K562 (cell line): ENCODE results near the gene OR4F15. TPM values are rescaled to one million over a fixed set of nuclear protein-coding genes. Genes with fewer than 3 reads are reported as not detected.

Source experiments
- ATAC-seq: fragments of 200-7000 bp; cut with Tn5 transposase; 3 replicates; pipeline ENCODE4 v1.9.1; 2020; ENCODE audit warnings: moderate library complexity
- BruUV-seq: library from RNA; stranded (reverse); fragments of 400-500 nt; replicated peaks from 2 replicates; lab custom pipeline; 2021; lab: Mats Ljungman, UMichigan
- CTCF ChIA-PET: fragments of 300-600 bp; formaldehyde crosslinking; extraction: SDS; loops from one replicate; lab custom pipeline; 2021; ENCODE audit warnings: low intra/inter-chr PET ratio; lab: Yijun Ruan, JAX
- POLR2A ChIA-PET: fragments of 300-600, 350-650 bp; sonication (Branson Sonifier 250); formaldehyde crosslinking; extraction: SDS; loops from one replicate; lab custom pipeline; 2021; ENCODE audit warnings: antibody characterized with exemption, inconsistent platforms; lab: Yijun Ruan, JAX
- DNase-seq, 4 experiments: peaks; one replicate each; pipeline versions ENCODE4 v3.0.0 to v3.0.0-alpha.2; 2011 to 2018; ENCODE audit warnings: low spot score in 3 of 4, mixed read lengths in 3 of 4; ENCODE audit errors: extremely low read depth in 1 of 4
- FAIRE-seq: peaks from 2 replicates; lab custom pipeline; 2011; peaks lifted over from hg19 to GRCh38; lab: Jason Lieb, UNC
- H2AFZ ChIP-seq: 2 replicates; pipeline ENCODE4 v1.6.0; 2011; ENCODE audit warnings: low read depth, low read length, control low read depth, inconsistent platforms
- H3K27ac ChIP-seq: fragments of 200-600 bp; 3 replicates; pipeline ENCODE4 v1.8.0; 2011; ENCODE audit warnings: low read depth, mild to moderate bottlenecking, control low read depth, inconsistent platforms, low read length, moderate library complexity, mixed read lengths; ENCODE audit errors: extremely low read depth
- H3K27me3 ChIP-seq, 2 experiments: fragments of 300-600 bp in 1 of 2; 2 replicates in 1 of 2; 3 replicates in 1 of 2; pipeline versions ENCODE4 v1.6.0 to v1.8.0; 2011; ENCODE audit warnings: inconsistent platforms in 2 of 2, low read length in 2 of 2, mild to moderate bottlenecking in 1 of 2, mixed read lengths in 1 of 2, moderate library complexity in 1 of 2; ENCODE audit not compliant: control insufficient read depth in 2 of 2, insufficient read depth in 2 of 2
- H3K36me3 ChIP-seq: fragments of 300-600 bp; 3 replicates; pipeline ENCODE4 v1.8.0; 2011; ENCODE audit warnings: mild to moderate bottlenecking, low read length, inconsistent platforms; ENCODE audit not compliant: control insufficient read depth, insufficient read depth
- H3K4me1 ChIP-seq, 2 experiments: fragments of 200-600 bp in 1 of 2; replicated peaks in 1 of 2; 2 replicates in 1 of 2; 3 replicates in 1 of 2; pipeline versions ENCODE4 v1.5.1 to v1.8.0; 2011; ENCODE audit warnings: inconsistent platforms in 2 of 2, low read length in 2 of 2, mild to moderate bottlenecking in 1 of 2, mixed read lengths in 1 of 2, moderate library complexity in 1 of 2; ENCODE audit not compliant: control insufficient read depth in 2 of 2, insufficient read depth in 2 of 2
- H3K4me2 ChIP-seq: 2 replicates; pipeline ENCODE4 v1.6.1; 2011; ENCODE audit warnings: low read length, control low read depth, inconsistent platforms, mixed read lengths; ENCODE audit not compliant: insufficient read depth
- H3K4me3 ChIP-seq: fragments of 200-600 bp; sonication (generic), shearing (Covaris generic); 2 replicates; pipeline ENCODE4 v1.5.1; 2016; ENCODE audit warnings: control low read depth, inconsistent platforms
- H3K79me2 ChIP-seq: fragments of 200-600 bp; 3 replicates; pipeline ENCODE4 v1.8.0; 2011; ENCODE audit warnings: low read length, inconsistent platforms; ENCODE audit not compliant: control insufficient read depth, insufficient read depth
- H3K9ac ChIP-seq, 2 experiments: 2 replicates each; pipeline versions ENCODE4 v1.6.0 to v1.6.1; 2011; ENCODE audit warnings: low read depth in 2 of 2, low read length in 2 of 2, control low read depth in 1 of 2, inconsistent platforms in 1 of 2, mild to moderate bottlenecking in 1 of 2, mixed read lengths in 1 of 2; ENCODE audit not compliant: insufficient read depth in 1 of 2
- H3K9me1 ChIP-seq: one replicate; pipeline ENCODE4 v1.6.0; 2011; ENCODE audit warnings: inconsistent platforms, mild to moderate bottlenecking, low read length, moderate library complexity; ENCODE audit not compliant: control insufficient read depth, insufficient read depth
- H3K9me3 ChIP-seq: replicated peaks from 2 replicates; pipeline ENCODE4 v1.5.1; 2011; ENCODE audit warnings: low read depth, low read length, inconsistent platforms; ENCODE audit not compliant: control insufficient read depth, insufficient read depth
- H4K20me1 ChIP-seq: replicated peaks from 2 replicates; pipeline ENCODE4 v1.6.1; 2011; ENCODE audit warnings: low read length, inconsistent platforms, mixed read lengths; ENCODE audit not compliant: control insufficient read depth, insufficient read depth
- KLF16 ChIP-seq: IDR thresholded peaks from 2 replicates; pipeline ENCODE4 v1.6.1; 2016; ENCODE audit warnings: antibody characterized with exemption
- L3MBTL2 ChIP-seq: fragments of 450-650 bp; IDR thresholded peaks from 2 replicates; pipeline ENCODE4 v1.6.1; 2016; ENCODE audit warnings: mild to moderate bottlenecking, moderate library complexity
- LCOR ChIP-seq: sonication (generic); formaldehyde crosslinking; IDR thresholded peaks from 2 replicates; pipeline ENCODE4 v1.8.0; 2022; ENCODE audit warnings: mild to moderate bottlenecking, missing genetic modification reagents
- NCOA4 ChIP-seq: fragments of 450-650 bp; IDR thresholded peaks from 2 replicates; pipeline ENCODE4 v1.6.1; 2018; ENCODE audit warnings: mild to moderate bottlenecking; ENCODE audit not compliant: partially characterized antibody
- PYGO2 ChIP-seq: fragments of 450-650 bp; IDR thresholded peaks from 2 replicates; pipeline ENCODE4 v1.6.1; 2016; ENCODE audit warnings: mild to moderate bottlenecking, missing genetic modification characterization, moderate library complexity, missing compliant biosample characterization
- RBM14 ChIP-seq: fragments of 200-400 bp; formaldehyde crosslinking; IDR thresholded peaks from 2 replicates; pipeline ENCODE4 v1.6.1; 2018; ENCODE audit warnings: low read depth, mild to moderate bottlenecking, low read length, moderate library complexity, borderline replicate concordance; ENCODE audit not compliant: insufficient read depth
- RBM15 ChIP-seq: fragments of 200-400 bp; formaldehyde crosslinking; IDR thresholded peaks from 2 replicates; pipeline ENCODE4 v1.6.1; 2018; ENCODE audit warnings: mild to moderate bottlenecking, low read length, moderate library complexity; ENCODE audit not compliant: insufficient read depth
- SRSF7 ChIP-seq: fragments of 200-400 bp; formaldehyde crosslinking; optimal IDR thresholded peaks from 2 replicates; pipeline ENCODE3; 2017; ENCODE audit warnings: mild to moderate bottlenecking, low read depth, low read length
- WGBS: fragments of 100-300 bp; shearing (Covaris generic); methylation state at CpG from one replicate; pipeline ENCODE4 v1.1.6; 2016; ENCODE audit warnings: low coverage, mixed read lengths; ENCODE audit not compliant: insufficient coverage; ENCODE audit errors: missing lambda C conversion rate; 5-methylcytosine and 5-hydroxymethylcytosine counted together
- in situ Hi-C: fragments of 300-500 bp; cut with MboI; formaldehyde crosslinking; loops from 4 replicates; pipeline ENCODE4 v1.15.0; 2018; ENCODE audit warnings: inconsistent platforms, mixed read lengths
- intact Hi-C: fragments of 100-400 bp; cut with micrococcal nuclease; formaldehyde crosslinking; loops from 2 replicates; pipeline ENCODE4 v1.14.2; 2022
- polyA plus RNA-seq, 8 experiments: library from polyadenylated mRNA; depleted of rRNA in 4 of 8; stranded (reverse) in 5 of 8; unstranded in 3 of 8; fragments of >200 nt; fragmentation: Nextera tagmentation in 2 of 8; fragmentation: Illumina TruSeq in 1 of 8; extraction: Ambion mirVana in 2 of 8; extraction: Trizol in 1 of 8; gene quantifications; 2 replicates each; pipeline versions ENCODE4 v1.2.1 to v1.2.3, GENCODE V29; 2011 to 2014; ENCODE audit warnings: inconsistent platforms in 1 of 8, missing spikeins in 1 of 8
- total RNA-seq, 7 experiments: library from RNA; depleted of rRNA in 6 of 7; stranded (reverse); fragments of >200 nt in 6 of 7; fragmentation: Illumina TruSeq in 2 of 7; extraction: Trizol in 2 of 7; gene quantifications; 2 replicates each; pipeline versions ENCODE4 v1.2.1 to v1.2.3, GENCODE V29; 2011 to 2021; ENCODE audit warnings: low replicate concordance in 1 of 7
- TF ChIP-seq, protein P1 (sequence below): fragments of 450-650 bp; IDR thresholded peaks from 2 replicates; pipeline ENCODE4 v1.6.1; 2016; ENCODE audit warnings: borderline replicate concordance
- TF ChIP-seq, protein P2 (sequence below): fragments of 450-650 bp; formaldehyde crosslinking; IDR thresholded peaks from 2 replicates; pipeline ENCODE4 v1.4.0; 2020; ENCODE audit warnings: mild to moderate bottlenecking, moderate library complexity
- TF ChIP-seq, protein P3 (sequence below), 2 experiments: fragments of 200-800 bp in 1 of 2; sonication (Bioruptor generic) in 1 of 2; sonication (generic) in 1 of 2; formaldehyde crosslinking in 1 of 2; IDR thresholded peaks in 1 of 2; conservative IDR thresholded peaks in 1 of 2; 2 replicates each; pipeline versions ENCODE4 v1.5.0 to v1.6.1; 2016 to 2020; ENCODE audit warnings: missing compliant biosample characterization in 1 of 2, missing genetic modification characterization in 1 of 2, missing genetic modification reagents in 1 of 2

OR4F15 gene
- total and polyA plus RNA-seq, 9 of the 15 experiments (the other 6 are each of a cell fraction or from before 2014, with no cell fraction given), result not detected

DNA sequence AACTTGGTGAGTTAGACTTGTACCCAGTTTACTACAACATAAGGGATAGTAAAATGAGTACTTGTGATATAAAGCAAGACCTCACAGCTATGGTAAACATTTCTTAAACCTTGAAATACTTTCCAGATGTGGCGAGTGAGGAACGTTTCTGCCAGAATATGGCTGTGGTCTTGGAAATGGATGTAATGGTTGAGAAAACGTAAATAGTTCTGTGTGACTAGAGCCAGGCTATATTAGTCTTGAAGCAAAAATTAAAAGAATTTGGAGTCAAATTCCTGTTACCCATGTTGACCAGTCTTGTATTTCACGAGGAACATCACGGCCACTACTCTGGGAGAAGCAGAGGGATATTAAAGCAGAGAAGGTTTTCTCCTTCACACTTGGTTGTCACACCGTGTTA, 15.3 kb downstream of the OR4F15 start:
- no peaks in the 10 kb centered on the region for H3K36me3 ChIP-seq
- 1% methylated on average over 6 of the region's 6 CpGs for WGBS
- intact Hi-C loops, result no loop called here
- H3K9ac ChIP-seq, result no peak overlapping the region
- DNase-seq, result no peak
- H3K9me3 ChIP-seq, result no peaks in the 10 kb centered on the region
- ChIA-PET POLR2A (no interaction called here), CTCF (no interaction called here)
- ATAC-seq, result no peak
- FAIRE-seq, result no peak
- no peak overlapping the region for H3K27ac ChIP-seq
- H3K4me1 ChIP-seq, result no peaks in the 10 kb centered on the region
- in situ Hi-C loops, result no loop called here
- no peak overlapping the region for H3K4me3 ChIP-seq
- H4K20me1 ChIP-seq, result no peaks in the 10 kb centered on the region
- H3K4me2 ChIP-seq, result no peak overlapping the region
- BruUV-seq, result no TSS peak
- peaks cover 6 to 12% of the 10 kb centered on the region in 2 experiments; a peak in 3 of 5 replicates for H3K27me3 ChIP-seq
- TF ChIP-seq PYGO2 (tag) (no peak), NCOA4 (no peak), SRSF7 (no peak), RBM14 (no peak), KLF16 (no peak), L3MBTL2 (no peak), RBM15 (no peak), LCOR (CRISPR knock-in tag) (no peak)
- TF ChIP-seq, protein P1, sequence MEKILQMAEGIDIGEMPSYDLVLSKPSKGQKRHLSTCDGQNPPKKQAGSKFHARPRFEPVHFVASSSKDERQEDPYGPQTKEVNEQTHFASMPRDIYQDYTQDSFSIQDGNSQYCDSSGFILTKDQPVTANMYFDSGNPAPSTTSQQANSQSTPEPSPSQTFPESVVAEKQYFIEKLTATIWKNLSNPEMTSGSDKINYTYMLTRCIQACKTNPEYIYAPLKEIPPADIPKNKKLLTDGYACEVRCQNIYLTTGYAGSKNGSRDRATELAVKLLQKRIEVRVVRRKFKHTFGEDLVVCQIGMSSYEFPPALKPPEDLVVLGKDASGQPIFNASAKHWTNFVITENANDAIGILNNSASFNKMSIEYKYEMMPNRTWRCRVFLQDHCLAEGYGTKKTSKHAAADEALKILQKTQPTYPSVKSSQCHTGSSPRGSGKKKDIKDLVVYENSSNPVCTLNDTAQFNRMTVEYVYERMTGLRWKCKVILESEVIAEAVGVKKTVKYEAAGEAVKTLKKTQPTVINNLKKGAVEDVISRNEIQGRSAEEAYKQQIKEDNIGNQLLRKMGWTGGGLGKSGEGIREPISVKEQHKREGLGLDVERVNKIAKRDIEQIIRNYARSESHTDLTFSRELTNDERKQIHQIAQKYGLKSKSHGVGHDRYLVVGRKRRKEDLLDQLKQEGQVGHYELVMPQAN, result no peak
- TF ChIP-seq, protein P2, sequence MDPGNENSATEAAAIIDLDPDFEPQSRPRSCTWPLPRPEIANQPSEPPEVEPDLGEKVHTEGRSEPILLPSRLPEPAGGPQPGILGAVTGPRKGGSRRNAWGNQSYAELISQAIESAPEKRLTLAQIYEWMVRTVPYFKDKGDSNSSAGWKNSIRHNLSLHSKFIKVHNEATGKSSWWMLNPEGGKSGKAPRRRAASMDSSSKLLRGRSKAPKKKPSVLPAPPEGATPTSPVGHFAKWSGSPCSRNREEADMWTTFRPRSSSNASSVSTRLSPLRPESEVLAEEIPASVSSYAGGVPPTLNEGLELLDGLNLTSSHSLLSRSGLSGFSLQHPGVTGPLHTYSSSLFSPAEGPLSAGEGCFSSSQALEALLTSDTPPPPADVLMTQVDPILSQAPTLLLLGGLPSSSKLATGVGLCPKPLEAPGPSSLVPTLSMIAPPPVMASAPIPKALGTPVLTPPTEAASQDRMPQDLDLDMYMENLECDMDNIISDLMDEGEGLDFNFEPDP (CRISPR knock-in tag), result no peak
- TF ChIP-seq, protein P3, sequence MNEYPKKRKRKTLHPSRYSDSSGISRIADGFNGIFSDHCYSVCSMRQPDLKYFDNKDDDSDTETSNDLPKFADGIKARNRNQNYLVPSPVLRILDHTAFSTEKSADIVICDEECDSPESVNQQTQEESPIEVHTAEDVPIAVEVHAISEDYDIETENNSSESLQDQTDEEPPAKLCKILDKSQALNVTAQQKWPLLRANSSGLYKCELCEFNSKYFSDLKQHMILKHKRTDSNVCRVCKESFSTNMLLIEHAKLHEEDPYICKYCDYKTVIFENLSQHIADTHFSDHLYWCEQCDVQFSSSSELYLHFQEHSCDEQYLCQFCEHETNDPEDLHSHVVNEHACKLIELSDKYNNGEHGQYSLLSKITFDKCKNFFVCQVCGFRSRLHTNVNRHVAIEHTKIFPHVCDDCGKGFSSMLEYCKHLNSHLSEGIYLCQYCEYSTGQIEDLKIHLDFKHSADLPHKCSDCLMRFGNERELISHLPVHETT (CRISPR knock-in tag; conservative IDR thresholded peaks at IDR 0.05 in 1 of 2, IDR thresholded peaks at IDR 0.05 in 1 of 2), result no peak
- no peaks in the 10 kb centered on the region for H3K9me1 ChIP-seq
- no peak overlapping the region for H2AFZ ChIP-seq
- no peaks in the 10 kb centered on the region for H3K79me2 ChIP-seq
